ENCODE results near the gene NOXO1.

The NOXO1 gene

DNA sequence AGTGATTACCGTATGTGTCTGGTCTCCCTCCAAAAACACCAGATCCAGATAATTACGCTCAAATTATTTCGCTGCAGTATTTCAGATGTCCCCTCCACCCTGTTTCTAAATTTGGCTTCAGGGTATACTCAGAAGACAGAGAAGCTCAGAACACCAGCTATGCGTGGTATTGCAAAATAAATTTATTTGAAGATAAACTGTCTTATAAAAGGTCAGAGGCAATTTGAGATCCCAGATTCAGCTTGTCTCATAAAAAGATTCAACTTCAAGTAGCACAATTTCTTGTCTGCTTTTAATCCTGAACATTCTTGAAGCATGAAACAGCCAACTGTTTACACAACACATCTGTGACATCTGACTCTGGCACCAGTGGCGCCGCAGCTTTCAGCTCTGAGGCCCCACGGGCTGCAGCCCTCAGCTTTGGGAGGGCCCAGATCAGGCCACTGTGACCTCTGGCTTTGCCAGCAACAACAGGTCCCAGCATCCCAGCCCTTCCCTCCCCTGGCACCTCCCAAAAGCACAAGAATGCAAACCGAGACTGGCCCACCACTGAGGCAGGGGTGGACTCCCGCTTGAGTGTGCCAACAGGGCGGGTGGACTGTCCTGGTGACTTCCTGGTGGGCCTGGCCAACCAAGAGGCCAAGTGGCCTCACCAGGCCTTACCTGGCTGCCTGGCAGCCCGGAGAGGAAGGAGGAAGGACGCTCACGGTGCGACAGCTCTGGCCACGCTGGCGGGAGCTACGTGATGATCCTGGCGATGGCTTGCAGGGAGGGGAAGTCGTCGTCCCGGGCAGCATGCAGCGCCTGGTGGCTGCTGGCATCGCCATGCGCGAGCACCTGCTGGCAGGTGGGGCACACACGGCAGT is 16.5 kb upstream of the NOXO1 start:
- no peak for DNase-seq

DNA sequence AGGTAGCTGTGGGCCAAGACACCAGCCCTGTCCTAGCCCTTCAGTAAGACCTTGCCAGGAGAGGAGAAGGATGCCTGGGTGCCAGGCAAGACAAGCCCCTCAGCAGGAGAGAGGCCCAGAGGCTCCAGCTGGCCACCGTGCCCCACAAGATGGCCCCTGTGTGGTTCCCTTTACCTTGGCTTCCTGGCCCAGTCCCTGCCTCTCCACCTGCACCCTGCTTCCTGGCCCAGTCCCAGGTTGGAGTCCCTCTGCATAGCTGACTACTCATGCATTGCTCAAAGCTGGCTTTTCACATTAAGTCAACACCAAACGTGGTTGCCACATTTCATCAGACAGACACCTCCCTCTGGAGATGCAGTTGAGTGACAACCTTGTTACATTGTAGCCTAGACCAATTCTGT is 12.5 kb upstream of the NOXO1 start:
- DNase-seq = no peak

DNA sequence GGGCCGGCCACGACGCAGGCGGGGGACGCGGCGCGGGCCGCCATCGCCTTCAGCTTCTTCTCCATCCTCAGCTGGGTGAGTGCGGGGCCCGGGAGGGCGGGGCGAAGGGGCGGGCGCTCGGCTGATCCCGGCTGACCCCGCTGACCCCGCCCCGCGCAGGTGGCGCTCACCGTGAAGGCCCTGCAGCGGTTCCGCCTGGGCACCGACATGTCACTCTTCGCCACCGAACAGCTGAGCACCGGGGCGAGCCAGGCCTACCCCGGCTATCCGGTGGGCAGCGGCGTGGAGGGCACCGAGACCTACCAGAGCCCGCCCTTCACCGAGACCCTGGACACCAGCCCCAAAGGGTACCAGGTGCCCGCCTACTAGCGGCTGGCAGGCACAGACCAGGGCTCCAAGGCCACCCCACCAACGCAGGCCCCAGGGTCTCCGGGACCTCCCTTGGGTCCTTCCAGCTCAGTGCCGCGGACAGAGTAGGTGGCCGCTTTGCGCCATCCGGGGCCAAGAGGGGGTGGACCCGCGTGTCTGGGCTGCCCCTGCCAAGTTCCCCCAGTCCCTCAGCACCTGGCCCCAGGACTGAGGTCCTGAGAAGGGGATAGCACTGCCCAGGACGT is 11.5 kb upstream of the NOXO1 start:
- DNase-seq = no peak

DNA sequence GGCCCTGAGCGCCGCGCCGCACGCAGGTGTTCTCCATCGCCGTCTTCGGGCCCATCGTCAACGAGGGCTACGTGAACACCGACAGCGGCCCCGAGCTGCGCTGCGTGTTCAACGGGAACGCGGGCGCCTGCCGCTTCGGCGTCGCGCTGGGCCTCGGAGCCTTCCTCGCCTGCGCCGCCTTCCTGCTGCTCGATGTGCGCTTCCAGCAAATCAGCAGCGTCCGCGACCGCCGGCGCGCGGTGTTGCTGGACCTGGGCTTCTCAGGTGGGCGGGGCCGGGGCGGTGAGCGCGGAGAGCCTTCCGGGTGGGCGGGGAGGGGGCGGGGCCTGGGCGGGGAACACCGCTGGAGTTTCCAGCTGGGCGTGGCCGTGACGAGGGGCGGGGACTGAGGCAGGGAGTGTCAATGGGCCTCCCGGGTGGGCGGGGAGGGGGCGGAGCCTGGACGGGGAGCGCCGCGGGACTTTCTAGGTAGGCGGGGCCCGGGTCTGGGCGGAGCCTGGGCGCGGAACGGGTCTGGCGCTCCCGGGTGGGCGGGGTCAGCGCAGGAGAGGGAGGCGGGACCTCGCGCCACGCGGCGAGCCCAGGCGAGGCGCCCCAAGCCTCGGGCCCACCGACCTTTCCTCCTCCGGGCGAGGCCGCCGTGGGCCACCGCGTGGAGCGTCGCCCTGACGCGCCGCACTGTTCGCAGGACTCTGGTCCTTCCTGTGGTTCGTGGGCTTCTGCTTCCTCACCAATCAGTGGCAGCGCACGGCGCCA is 10.9 kb upstream of the NOXO1 start:
- peak in 1 of 2 experiments; percentile 92 for DNase-seq

DNA sequence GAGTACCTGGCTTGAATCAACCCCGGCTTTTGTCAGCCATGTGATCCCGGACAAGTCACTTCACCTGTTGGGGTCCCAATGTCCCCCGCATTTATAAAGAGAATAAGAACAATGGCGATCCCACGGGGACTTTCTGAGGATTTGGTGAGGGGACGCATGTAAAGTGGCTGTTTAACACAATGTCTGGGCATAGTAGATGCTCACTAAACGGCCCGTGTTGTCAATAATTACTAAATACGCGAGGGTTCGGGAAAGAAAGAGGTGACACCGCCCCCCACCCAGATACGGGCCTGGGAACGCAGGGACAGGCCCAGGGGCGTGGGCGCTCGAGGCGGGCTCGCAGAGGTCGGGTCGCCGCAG is 10.3 kb upstream of the NOXO1 start:
- no peak for DNase-seq

DNA sequence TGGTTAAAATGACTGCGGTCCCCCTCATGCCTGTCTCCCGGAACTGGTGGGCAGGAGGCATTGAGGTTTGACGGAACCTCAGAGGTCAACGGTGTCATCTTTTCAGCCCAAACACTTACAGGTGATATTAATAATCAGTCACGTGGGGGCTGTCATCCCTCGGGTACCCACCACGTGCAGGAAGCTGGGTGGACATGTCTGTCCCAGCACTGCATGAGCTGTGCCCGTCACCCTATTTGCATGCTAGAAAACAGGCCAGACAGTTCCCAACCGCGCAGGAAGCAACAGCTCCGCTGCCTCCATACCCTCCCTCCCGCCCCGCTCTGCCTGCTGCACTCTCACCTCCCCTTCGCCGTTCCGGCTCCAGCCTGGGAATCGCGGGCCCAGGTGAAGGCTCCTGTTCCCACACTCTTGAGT is 9.9 kb upstream of the NOXO1 start:
- peak in 1 of 2 experiments; percentile 66 for DNase-seq

DNA sequence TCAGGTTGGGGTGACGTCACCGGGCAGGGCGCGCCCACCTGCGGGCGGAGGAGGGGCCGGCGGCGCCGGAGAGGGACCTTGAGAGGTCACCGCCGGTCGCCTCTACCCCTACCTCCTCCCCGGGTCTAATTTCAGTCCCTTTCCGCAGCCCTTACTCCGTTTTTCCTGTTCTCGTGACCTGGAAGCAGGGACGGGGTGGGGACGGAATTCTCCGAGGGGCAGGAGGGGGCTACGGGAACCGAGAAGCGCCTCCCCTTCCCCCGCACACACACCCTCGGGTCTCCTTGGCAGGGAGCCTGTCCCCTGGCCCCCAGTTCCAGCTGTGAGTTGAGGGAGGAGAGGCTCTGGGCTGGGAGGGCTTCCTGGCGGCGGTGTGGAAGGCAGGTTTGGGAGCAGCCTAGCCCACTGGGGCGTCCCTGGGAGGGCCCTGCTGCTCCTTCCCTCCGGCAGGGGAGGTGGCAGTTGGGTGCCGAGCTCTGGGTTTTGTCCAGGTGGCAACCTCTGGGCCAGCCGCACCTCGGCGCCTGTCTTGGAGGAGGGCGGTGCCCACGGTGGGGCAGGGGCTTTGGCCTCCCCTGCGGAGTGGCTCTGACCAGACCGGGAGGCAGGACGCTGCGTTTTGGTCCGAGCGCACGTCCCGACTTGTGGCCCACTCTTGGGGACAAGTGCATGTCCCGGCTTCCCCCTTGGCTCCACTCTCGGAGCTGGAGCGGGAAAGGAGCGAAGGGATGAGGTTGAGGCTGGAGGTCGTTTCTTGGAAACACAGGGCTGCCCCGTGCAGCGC is 9.3 kb upstream of the NOXO1 start:
- peak in 1 of 2 experiments; percentile 47 for DNase-seq

DNA sequence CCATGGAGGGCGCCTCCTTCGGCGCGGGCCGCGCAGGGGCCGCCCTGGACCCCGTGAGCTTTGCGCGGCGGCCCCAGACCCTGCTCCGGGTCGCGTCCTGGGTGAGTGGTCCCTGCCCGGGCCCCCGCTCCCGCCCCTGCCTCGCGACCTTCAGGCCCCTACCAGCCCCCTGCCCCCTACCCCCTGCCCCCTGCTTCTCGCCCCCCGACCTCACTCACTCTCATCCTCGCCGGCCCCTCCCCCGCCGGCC is 8.8 kb upstream of the NOXO1 start:
- no peak for DNase-seq

DNA sequence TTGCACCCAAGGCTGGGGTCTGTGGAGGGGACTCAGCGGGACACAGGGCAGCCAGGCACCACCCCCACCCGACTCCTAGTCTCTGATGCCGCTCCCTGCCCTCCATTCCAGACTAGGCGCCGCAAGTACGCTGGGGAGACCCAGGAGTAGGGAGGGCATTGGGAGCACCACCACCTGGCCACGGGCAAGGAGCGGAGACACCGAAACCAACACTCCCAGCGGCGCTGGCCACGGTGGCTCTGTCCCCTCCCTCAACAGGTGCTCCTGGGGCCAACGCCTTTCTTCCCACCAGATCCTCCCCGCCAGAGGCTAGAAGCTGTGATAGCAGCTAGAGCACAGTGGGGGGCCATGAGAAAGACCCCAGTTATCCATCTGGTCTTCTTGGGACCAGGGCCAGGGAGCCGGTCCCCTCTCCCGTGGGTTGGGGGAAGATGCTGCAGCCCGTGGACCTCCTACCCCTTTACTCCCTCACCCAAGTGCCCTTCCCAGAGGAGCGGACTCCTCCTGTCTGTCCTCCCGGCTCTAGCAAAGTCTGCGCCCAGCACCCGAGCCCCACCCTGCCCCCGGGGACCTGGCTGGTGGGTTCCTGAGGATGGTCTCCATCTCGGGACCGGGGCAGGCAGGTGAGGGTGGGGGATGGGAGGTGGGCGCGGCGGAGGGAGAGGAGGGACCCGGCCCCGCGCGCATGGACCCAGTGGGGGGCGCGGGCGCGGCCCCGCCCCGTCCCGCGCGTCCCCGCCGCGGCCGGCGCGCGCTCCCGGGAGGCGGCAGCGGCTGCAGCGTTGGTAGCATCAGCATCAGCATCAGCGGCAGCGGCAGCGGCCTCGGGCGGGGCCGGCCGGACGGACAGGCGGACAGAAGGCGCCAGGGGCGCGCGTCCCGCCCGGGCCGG is 8.2 kb upstream of the NOXO1 start, which contains the start of gene SYNGR3:
SYNGR3 (plus strand) TSS at position 762 of the 892 bp plus-strand sequence. CDS start 133 bp downstream, outside the sequence.
- peak in 1 of 2 experiments; percentile 49 for DNase-seq

DNA sequence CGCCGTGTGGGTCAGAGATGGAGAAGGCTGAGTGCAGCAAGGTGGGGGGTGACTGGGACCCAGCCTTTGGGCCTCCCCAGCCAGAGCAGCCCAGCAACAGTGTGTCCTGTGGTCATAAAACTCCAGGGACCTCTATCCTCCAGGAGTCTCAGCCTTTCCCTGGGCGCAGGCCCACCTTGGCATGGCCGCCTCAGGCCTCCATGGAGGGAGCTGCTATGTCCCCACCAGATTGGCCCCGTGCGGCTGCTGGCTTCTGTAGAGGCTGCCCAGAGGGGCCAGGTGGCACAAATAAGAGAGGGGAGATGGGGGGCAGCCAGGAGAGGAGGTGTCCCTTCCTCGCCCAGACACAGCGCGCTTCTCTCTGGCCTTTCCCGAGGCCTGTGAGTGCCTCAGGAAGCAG is 5.9 kb upstream of the NOXO1 start:
- DNase-seq = no peak

DNA sequence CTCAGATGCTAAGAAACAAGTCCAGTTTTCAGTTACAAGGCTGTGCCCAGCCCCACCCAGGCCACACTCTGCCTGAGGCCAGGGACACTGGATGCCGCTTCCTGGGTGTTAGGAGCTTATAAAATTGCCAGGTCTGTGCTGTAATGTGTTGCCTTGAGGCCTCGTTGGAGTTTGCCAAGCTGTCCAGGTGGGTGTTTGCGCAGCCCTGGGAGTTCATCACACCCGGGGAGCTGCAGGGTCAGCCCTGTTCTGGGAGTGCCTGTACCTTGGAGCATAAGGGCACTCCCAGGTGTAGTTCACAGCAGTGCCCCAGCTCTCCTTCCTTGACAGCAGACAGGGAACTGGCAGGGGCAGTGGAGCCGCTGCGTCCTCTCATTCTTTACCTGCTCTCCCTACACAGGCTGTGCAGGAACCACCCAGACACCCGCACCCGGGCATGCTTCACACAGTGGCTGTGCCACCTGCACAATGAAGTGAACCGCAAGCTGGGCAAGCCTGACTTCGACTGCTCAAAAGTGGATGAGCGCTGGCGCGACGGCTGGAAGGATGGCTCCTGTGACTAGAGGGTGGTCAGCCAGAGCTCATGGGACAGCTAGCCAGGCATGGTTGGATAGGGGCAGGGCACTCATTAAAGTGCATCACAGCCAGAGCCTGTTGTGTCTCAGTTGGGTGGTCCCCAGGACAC is 4.3 kb upstream of the NOXO1 start:
- no peak for DNase-seq

DNA sequence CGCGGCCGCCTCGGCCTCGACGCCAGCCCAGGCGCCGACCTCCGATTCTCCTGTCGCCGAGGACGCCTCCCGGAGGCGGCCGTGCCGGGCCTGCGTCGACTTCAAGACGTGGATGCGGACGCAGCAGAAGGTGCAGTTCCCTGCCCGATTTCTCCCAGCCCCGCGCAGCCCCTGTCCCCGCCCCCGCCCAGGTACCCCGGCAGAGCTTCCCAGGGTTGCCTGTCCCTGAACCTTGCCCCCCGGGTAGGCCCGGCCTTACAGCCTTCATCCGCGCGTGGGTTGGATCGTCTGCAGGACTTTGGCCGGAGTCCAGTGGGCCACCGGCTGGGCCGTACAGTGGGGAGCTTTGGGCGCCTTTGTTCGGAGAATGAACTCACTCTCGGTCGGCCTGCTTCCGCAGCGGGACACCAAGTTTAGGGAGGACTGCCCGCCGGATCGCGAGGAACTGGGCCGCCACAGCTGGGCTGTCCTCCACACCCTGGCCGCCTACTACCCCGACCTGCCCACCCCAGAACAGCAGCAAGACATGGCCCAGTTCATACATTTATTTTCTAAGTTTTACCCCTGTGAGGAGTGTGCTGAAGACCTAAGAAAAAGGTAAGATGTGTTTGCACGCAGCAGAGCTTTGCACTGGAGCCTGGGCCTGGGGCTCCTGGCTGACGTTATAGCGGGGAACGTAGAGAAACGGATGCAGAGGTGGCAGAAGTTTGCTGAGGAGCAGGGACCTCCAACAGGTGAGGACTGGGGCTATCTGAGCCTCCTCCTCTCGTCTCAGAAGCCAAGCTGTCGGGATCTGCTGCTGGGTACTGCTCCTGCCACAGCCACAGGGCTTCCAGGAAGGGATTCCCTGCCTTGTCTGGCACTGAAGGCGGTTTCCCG is 3.3 kb upstream of the NOXO1 start:
- peak in 1 of 2 experiments; percentile 58 for DNase-seq

DNA sequence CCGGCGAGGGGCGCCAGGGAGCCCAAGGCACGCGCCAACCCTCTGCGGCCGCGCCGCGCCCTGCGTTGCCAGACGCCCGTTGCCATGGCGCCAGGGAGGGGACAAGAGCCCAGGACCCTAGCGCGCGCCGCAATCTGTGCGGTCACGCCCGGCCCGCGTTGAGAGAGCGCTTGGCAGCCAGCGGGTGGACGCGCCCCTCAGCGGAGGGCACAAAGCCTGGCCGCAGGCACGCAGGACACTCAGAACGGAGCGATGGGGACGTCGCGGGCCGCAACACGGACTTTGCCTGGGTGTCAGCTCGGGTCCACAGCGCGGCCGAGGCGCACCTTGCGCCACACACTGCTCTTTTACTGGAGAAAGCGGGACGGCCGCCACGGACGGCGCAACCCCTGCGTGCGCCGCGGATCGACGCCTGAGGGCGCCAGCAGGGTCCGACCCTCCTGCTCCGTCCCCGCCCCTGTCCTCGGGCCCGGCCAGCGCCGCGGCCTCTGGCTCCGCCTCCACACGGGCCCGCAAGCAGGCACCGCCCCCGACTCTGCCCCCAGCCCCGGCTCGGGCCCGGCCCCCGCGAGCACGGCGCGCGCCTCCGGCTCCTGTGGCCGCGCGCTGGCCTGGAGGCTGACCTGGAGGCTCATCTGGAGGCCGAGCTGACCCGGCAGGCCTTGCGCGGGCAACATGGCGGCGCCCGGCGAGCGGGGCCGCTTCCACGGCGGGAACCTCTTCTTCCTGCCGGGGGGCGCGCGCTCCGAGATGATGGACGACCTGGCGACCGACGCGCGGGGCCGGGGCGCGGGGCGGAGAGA is 2.5 kb upstream of the NOXO1 start, which contains the start of gene GFER:
GFER (plus strand) TSS at position 650 of the 803 bp plus-strand sequence; CDS start at position 676, 26 bp downstream.
- DNase-seq = peak; percentile 70 to 89

DNA sequence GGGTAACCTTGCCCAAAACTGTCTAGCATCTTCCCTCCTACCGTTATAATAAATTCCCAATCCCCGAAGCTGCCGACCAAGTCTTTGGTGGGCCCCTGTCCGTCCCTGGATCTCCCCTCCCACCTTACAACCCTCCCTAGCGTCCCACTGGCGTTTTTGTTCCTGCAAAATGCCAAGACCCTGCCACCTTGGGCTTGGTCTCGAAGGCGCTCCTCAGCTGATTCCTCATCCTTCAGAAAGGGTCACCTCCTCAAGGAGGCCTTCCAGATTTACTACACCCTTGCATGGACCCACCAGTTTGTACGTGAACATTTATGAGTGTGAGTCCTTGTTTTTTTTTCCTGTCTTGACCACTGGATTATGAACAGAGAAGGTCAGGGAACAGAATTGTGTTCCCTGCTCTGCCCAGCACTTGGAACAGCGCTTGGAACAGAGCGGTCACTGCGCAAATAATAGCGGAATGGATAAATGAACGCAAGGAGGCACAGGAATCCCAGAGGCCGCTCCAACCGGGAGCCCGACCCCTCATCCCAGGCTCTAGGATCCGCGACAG is 1.8 kb upstream of the NOXO1 start:
- DNase-seq = no peak

DNA sequence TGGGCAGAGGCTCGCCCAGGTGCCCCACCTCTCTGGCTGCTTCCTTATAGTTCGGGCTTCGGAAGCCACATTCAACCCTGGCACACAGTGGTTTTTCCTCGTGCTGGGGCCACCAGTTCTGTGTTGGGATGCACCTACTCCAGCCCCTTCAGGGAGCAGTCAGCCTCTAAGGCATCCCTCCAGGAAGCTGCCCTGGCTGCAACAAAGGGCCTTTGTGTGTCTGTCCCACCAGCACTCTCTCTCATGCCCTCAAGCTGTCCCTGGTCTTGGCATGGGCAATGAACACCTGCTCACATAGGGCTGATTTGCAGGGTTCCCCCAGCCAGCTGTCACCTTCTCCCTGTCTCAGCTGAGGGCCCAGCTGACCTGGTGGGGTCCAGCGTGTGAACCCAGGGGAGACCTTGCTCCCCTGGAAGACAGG is 754 bp upstream of the NOXO1 start:
- peak; percentile 83 to 88 for DNase-seq

DNA sequence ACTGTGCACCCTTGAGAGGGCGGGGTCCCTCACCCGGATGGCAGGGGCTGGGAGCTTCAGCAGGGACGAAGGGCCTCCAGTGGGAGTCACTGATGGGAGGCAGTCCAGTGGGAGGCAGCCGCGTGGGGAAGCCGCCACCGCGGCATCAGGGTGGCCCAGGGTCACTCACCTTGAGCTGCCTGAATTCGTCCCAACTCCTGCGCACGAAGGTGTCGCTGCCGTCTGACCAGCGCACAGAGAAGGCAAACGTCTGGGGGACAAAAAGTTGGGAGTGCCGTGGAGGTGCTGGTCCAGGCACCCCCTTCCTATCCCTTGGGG is 540 bp downstream of the NOXO1 start:
- no peak for DNase-seq

DNA sequence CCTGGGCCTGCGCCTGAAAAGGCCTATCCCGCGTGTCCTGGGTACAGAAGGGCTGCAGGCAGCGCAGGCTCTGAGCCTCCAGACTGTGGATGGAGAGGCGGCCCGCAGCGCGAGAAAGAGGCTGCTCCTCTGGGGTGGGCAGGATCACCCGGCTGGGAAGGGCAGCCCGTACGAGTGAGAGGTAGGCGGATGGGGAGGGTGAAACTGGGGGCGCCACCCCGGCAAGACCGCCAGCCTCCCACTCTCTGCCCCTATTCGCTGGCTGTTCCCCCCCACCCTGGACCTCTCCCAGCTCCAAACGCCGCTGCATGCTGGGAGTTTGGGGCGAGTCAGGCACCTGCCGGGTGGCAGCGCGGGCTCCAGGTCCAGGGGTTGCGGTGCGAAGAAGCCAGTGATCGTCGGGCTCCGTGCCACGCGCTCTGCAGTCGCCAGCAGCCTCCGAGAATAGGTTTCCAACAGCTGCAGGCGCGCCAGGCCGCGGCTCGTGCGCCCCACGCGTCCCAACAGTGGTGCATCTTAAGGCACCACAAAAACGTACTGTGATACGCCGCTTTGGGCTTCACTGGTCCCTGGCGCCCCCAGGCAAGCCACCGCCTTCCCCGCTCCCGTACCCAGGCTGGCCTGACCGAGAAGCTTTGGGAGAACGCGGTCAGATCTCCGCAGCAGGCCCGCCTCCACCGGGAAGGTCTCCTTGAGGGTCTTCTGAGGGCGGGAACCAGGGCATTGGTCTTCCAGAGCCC is 1.1 kb downstream of the NOXO1 start:
- peak in 1 of 2 experiments; percentile 53 for DNase-seq
